Activated CD8-positive, alpha-beta T cell treated with anti-CD3 and anti-CD28 coated beads for 36 hours (primary cell): ENCODE measurements around the gene CSTF1. TPM values are rescaled to one million over a fixed set of nuclear protein-coding genes. Genes with fewer than 3 reads are reported as not detected.

ENCODE experiments used
- ATAC-seq: fragments of 200-7000 bp; cut with Tn5 transposase; one replicate; pipeline ENCODE4 v1.10.0; 2021; ENCODE audit warnings: mild to moderate bottlenecking, moderate library complexity
- CTCF ChIA-PET: fragments of 350-600 bp; sonication (Branson Sonifier 250); formaldehyde crosslinking; loops from one replicate; lab custom pipeline; 2021; ENCODE audit warnings: antibody characterized with exemption; lab: Charles Lee
- POLR2A ChIA-PET: fragments of 350-600 bp; sonication (Branson Sonifier 250); formaldehyde crosslinking; loops from one replicate; lab custom pipeline; 2021; ENCODE audit warnings: antibody characterized with exemption; lab: Charles Lee
- DNase-seq: peaks from one replicate; pipeline ENCODE4 v3.0.0-alpha.2; 2020
- H3K27ac Mint-ChIP-seq: one replicate; pipeline ENCODE4 v1.8.0; 2021; ENCODE audit warnings: mild to moderate bottlenecking, mixed read lengths
- H3K27me3 Mint-ChIP-seq: one replicate; pipeline ENCODE4 v1.8.0; 2021; ENCODE audit warnings: mixed read lengths
- H3K36me3 Mint-ChIP-seq: one replicate; pipeline ENCODE4 v1.8.0; 2021; ENCODE audit warnings: low read depth, mixed read lengths
- H3K4me1 Mint-ChIP-seq: one replicate; pipeline ENCODE4 v1.8.0; 2021; ENCODE audit warnings: low read depth, mixed read lengths
- H3K4me3 Mint-ChIP-seq: one replicate; pipeline ENCODE4 v1.8.0; 2021; ENCODE audit warnings: mild to moderate bottlenecking, moderate library complexity, mixed read lengths
- H3K9me3 Mint-ChIP-seq: one replicate; pipeline ENCODE4 v1.8.0; 2021; ENCODE audit warnings: mixed read lengths
- CTCF ChIP-seq: fragments of 200-600 bp; IDR thresholded peaks from one replicate; pipeline ENCODE4 v1.8.0; 2022; ENCODE audit warnings: antibody characterized with exemption, mild to moderate bottlenecking
- intact Hi-C: fragments of 100-400 bp; cut with micrococcal nuclease; formaldehyde crosslinking; loops from one replicate; pipeline ENCODE4 v1.10.0; 2022
- total RNA-seq, 2 experiments: library from RNA; stranded (reverse); gene quantifications; one replicate each; pipeline ENCODE4 v1.2.3, GENCODE V29; 2021

The CSTF1 gene
- total RNA-seq, 2 experiments from 2014 or later = 63.4 to 66.2 TPM

DNA sequence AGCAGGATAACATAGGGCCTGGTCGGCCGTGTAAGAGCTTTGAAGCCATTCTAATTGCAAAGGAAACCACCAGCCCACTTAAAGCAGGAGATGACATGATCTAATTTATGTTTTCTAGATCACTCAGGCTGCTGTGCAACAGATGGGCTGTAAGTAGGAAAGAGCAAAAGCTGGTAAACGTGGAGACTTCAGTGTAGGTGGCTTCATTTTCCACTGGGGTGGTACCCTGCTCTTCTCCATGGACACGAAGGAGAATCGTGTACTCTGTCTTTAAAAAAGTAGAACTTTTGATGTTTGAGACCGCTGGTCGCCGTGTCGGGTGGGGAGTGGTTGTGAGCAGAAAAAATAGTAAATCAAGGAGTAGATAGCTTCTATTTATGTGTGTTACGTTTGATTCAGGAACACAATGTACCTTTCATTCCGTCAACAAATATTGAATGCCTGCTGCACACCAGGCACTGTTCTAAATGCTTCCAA lies 26.0 kb downstream of the CSTF1 start:
- peak; percentile 50 for DNase-seq
- peaks cover 84% of the 10 kb centered on the region for H3K4me1 Mint-ChIP-seq
- CTCF ChIA-PET = interaction anchor here (1.1 to 5.6 kb wide), 6 partner anchors 12 to 26 kb away, joined by 3 to 35 read pairs (median 6); partner anchors contain the start of genes AURKA and CSTF1
- H3K9me3 Mint-ChIP-seq = no peaks in the 10 kb centered on the region
- H3K27ac Mint-ChIP-seq = peak overlapping the region; percentile 96
- intact Hi-C loops = no loop called here
- peak overlapping the region; percentile 48 for H3K4me3 Mint-ChIP-seq
- TF ChIP-seq CTCF = no peak
- no peaks in the 10 kb centered on the region for H3K27me3 Mint-ChIP-seq
- POLR2A ChIA-PET = interaction anchor here (1.0 to 3.9 kb wide), 10 partner anchors 8 to 59 kb away, joined by 3 to 27 read pairs (median 4); partner anchors contain the start of genes AURKA, CSTF1 and RTF2
- peaks cover 29% of the 10 kb centered on the region for H3K36me3 Mint-ChIP-seq
- ATAC-seq = peak; percentile 57

DNA sequence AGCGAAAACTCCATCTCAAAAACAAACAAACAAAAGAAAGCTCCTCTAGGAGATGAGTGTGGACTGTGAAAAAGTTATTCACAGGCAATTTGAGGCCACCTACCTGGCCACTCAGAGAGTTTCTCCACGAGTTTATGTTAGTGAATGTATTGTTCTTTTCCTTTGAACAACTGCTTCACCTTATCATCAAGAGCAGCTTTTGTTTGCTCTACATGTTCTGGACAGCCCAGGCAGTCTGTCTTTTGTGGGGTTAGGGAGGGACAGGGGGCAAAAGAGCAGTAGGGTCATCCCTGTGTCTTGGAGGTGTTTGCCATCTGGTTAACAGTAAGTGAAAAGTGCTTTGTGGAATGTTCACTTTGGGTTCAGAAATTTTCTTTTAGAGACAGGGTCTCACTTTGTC lies 27.6 kb downstream of the CSTF1 start:
- TF ChIP-seq CTCF = no peak

DNA sequence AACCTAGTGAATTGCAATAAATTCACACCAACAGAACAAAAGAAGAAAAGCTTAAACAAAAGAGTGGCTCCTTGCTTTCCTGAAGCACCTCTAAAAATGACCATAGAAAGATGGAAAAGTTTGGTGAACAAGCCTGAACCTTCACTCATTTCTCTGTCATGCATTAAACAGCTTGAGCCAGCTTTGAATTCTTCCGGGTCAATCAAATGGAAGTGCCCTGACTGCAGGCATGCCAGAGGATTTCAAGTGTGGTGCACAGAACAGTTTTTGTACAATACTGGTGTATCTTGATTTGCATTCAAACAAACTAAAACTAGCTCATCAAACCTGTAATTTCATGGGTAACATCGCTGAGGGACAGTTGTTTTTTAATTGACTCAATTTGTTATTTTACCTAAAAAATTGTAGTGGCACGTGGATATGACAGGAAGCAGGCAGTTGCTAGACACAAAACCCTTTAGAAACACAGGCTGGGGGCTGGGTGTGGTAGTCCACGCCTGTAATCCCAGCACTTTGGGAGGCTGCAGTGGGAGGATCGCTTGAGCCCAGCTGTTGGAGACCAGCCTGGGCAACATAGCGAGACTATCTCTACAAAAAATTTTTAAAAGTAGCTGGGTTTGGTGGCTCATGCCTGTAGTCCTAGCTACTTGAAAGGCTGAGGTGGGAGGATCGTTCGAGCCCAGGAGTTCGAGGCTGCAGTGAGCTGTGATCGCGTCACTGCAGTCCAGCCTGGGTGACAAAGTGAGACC lies 28.7 kb downstream of the CSTF1 start:
- Mint-ChIP-seq H3K9me3 (no peaks in the 10 kb centered on the region), H3K27ac (peak overlapping the region; percentile 76), H3K4me3 (peak overlapping the region; percentile 7), H3K27me3 (no peaks in the 10 kb centered on the region), H3K36me3 (peaks cover 23% of the 10 kb centered on the region), H3K4me1 (peaks cover 79% of the 10 kb centered on the region)
- intact Hi-C loops = no loop called here
- ATAC-seq (no peak), DNase-seq (no peak)
- ChIA-PET POLR2A (interaction anchor here (0.8 to 3.6 kb wide), 6 partner anchors 9 to 23 kb away, joined by 3 to 27 read pairs (median 4); partner anchors contain the start of gene CASS4), CTCF (interaction anchor here (0.9 to 3.8 kb wide), 3 partner anchors 8 to 22 kb away, joined by 4 to 17 read pairs (median 4); partner anchors contain the start of gene CASS4)
- no peak for TF ChIP-seq CTCF

More for the DNA sequence above, 27.6 kb downstream of the CSTF1 start:
- intact Hi-C loops = no loop called here
- Mint-ChIP-seq H3K9me3 (no peaks in the 10 kb centered on the region), H3K4me3 (no peak overlapping the region), H3K4me1 (peaks cover 78% of the 10 kb centered on the region), H3K27me3 (no peaks in the 10 kb centered on the region), H3K27ac (peak overlapping the region; percentile 76), H3K36me3 (peaks cover 23% of the 10 kb centered on the region)
- ATAC-seq = no peak
- CTCF ChIA-PET = no interaction called here
- POLR2A ChIA-PET = interaction anchor here (0.6 to 3.9 kb wide), 7 partner anchors 10 to 1863 kb away, joined by 3 to 27 read pairs (median 3); no protein-coding TSS in a partner anchor
- DNase-seq = no peak

GRCh38 chr20:56422076-56422823 lies 29.8 kb downstream of the CSTF1 start:
- ATAC-seq = no peak
- CTCF ChIA-PET = interaction anchor here (1.2 to 3.8 kb wide), 3 partner anchors 10 to 21 kb away, joined by 3 to 17 read pairs (median 4); partner anchors contain the start of gene CASS4
- H3K27ac Mint-ChIP-seq = peak overlapping the region; percentile 76
- intact Hi-C loops = no loop called here
- POLR2A ChIA-PET = interaction anchor here (0.9 kb wide), 2 partner anchors 10 to 15 kb away, joined by 3 to 4 read pairs; no protein-coding TSS in a partner anchor
- H3K9me3 Mint-ChIP-seq = no peaks in the 10 kb centered on the region
- H3K27me3 Mint-ChIP-seq = no peaks in the 10 kb centered on the region
- DNase-seq = no peak
- H3K4me3 Mint-ChIP-seq = peak overlapping the region; percentile 1
- peaks cover 19% of the 10 kb centered on the region for H3K36me3 Mint-ChIP-seq
- H3K4me1 Mint-ChIP-seq = peaks cover 74% of the 10 kb centered on the region
- no peak for TF ChIP-seq CTCF
